H1 (cell line): ENCODE measurements around the gene IQGAP1. TPM values are rescaled to one million over a fixed set of nuclear protein-coding genes. Genes with fewer than 3 reads are reported as not detected.

Source experiments
- BRCA1 ChIP-seq: IDR thresholded peaks from 2 replicates; pipeline ENCODE4 v1.6.1; 2012; ENCODE audit warnings: low read depth, low read length, improper control_type of control experiment
- GABPA ChIP-seq: IDR thresholded peaks from 2 replicates; pipeline ENCODE4 v1.6.1; 2011; ENCODE audit warnings: mild to moderate bottlenecking, low read length, moderate library complexity, borderline replicate concordance; ENCODE audit not compliant: insufficient read depth
- RFX5 ChIP-seq: IDR thresholded peaks from 2 replicates; pipeline ENCODE4 v1.6.1; 2011; ENCODE audit warnings: low read depth, low read length, improper control_type of control experiment, borderline replicate concordance
- polyA plus RNA-seq, 7 experiments: library from polyadenylated mRNA; depleted of rRNA in 3 of 7; stranded (reverse) in 5 of 7; unstranded in 2 of 7; fragments of >200 nt in 5 of 7; fragments of 200-250 nt in 2 of 7; gene quantifications; 1 replicate in 5 of 7; 2 replicates in 1 of 7; 4 replicates in 1 of 7; pipeline versions ENCODE4 v1.2.1 to v1.2.3, GENCODE V29; 2011 to 2013; ENCODE audit warnings: missing spikeins in 2 of 7, mixed read lengths in 2 of 7
- total RNA-seq: library from RNA; stranded (reverse); fragmentation: NEBNext Ultra II Directional; extraction: Animal tissue kit (Norgen Biotek cat#: 25700); gene quantifications from 2 replicates; pipeline ENCODE4 v1.2.1, GENCODE V29; 2021

The IQGAP1 gene
- total and polyA plus RNA-seq, 2 of the 8 experiments (the other 6 are each of a cell fraction or from before 2014, with no cell fraction given): 56.0 to 138 TPM

- TF ChIP-seq GABPA (no peak), BRCA1 (no peak), RFX5 (no peak)
Observed at GRCh38 chr15:90421527-90421926, 33.5 kb downstream of the IQGAP1 start (continued).
